CD14-positive monocyte (primary cell): ENCODE data around the gene MUC6. TPM values are rescaled to one million over a fixed set of nuclear protein-coding genes. Genes with fewer than 3 reads are reported as not detected.

Experiments
- DNase-seq, 3 donors: peaks; one replicate each; pipeline ENCODE4 v3.0.0-alpha.2; 2011 to 2022
- H2AFZ ChIP-seq: 2 replicates; pipeline ENCODE4 v1.6.0; 2012; ENCODE audit warnings: mild to moderate bottlenecking, low read depth, low read length, inconsistent platforms; ENCODE audit not compliant: insufficient read depth, poor library complexity, severe bottlenecking
- H3K27ac ChIP-seq, 2 donors: 1 replicate in 1 of 2; 2 replicates in 1 of 2; pipeline ENCODE4 v1.5.1; 2012 to 2013; ENCODE audit warnings: low read length in 2 of 2, control low read depth in 1 of 2, inconsistent platforms in 1 of 2, low read depth in 1 of 2, mild to moderate bottlenecking in 1 of 2
- H3K27me3 ChIP-seq, 2 donors: one replicate each; pipeline versions ENCODE4 v1.6.0 to v1.6.1; 2011 to 2013; ENCODE audit warnings: low read length in 2 of 2; ENCODE audit not compliant: control insufficient read depth in 2 of 2, insufficient read depth in 2 of 2
- H3K36me3 ChIP-seq, 2 donors: replicated peaks in 1 of 2; 1 replicate in 1 of 2; 2 replicates in 1 of 2; pipeline versions ENCODE4 v1.5.1 to v1.6.1; 2012 to 2013; ENCODE audit warnings: low read length in 2 of 2, control low read depth in 1 of 2, inconsistent platforms in 1 of 2, mild to moderate bottlenecking in 1 of 2; ENCODE audit not compliant: insufficient read depth in 2 of 2, control insufficient read depth in 1 of 2
- H3K4me1 ChIP-seq, 2 donors: 1 replicate in 1 of 2; 2 replicates in 1 of 2; pipeline versions ENCODE4 v1.5.1 to v1.6.1; 2012 to 2013; ENCODE audit warnings: low read length in 2 of 2, control low read depth in 1 of 2, inconsistent platforms in 1 of 2, mild to moderate bottlenecking in 1 of 2, moderate library complexity in 1 of 2; ENCODE audit not compliant: insufficient read depth in 2 of 2, control insufficient read depth in 1 of 2
- H3K4me2 ChIP-seq: replicated peaks from 2 replicates; pipeline ENCODE3; 2012; ENCODE audit warnings: low read length, moderate library complexity, mild to moderate bottlenecking; ENCODE audit not compliant: poor library complexity, severe bottlenecking; ENCODE audit errors: extremely low read depth
- H3K4me3 ChIP-seq, 3 experiments: fragments of 200-600 bp in 1 of 3; sonication (generic) in 1 of 3; replicated peaks in 1 of 3; 1 replicate in 2 of 3; 2 replicates in 1 of 3; pipeline ENCODE4 v1.5.1; 2011 to 2013; ENCODE audit warnings: low read length in 3 of 3, mild to moderate bottlenecking in 3 of 3, control low read depth in 2 of 3, low read depth in 2 of 3, inconsistent platforms in 1 of 3, moderate library complexity in 1 of 3
- H3K79me2 ChIP-seq: 2 replicates; pipeline ENCODE4 v1.6.0; 2012; ENCODE audit warnings: mild to moderate bottlenecking, control low read depth, inconsistent platforms, low read length, moderate library complexity; ENCODE audit not compliant: insufficient read depth
- H3K9ac ChIP-seq: 2 replicates; pipeline ENCODE4 v1.6.0; 2017; ENCODE audit warnings: low read length, mild to moderate bottlenecking; ENCODE audit not compliant: insufficient read depth, poor library complexity, severe bottlenecking
- H3K9me3 ChIP-seq, 2 donors: replicated peaks in 1 of 2; 1 replicate in 1 of 2; 2 replicates in 1 of 2; pipeline versions ENCODE4 v1.5.1 to v1.6.1; 2012 to 2013; ENCODE audit warnings: low read length in 2 of 2, control low read depth in 1 of 2; ENCODE audit not compliant: control insufficient read depth in 1 of 2, insufficient read depth in 1 of 2
- H4K20me1 ChIP-seq: 2 replicates; pipeline ENCODE4 v1.6.0; 2012; ENCODE audit warnings: mild to moderate bottlenecking, low read length, control low read depth, moderate library complexity; ENCODE audit not compliant: insufficient read depth
- H3K27ac Mint-ChIP-seq, 7 donors: one replicate each; pipeline ENCODE4 v1.8.0; 2020; ENCODE audit warnings: mild to moderate bottlenecking in 7 of 7, mixed read lengths in 7 of 7, moderate library complexity in 6 of 7, inconsistent platforms in 2 of 7
- H3K27me3 Mint-ChIP-seq, 3 donors: one replicate each; pipeline ENCODE4 v1.8.0; 2021 to 2022; ENCODE audit warnings: low read depth in 3 of 3, mild to moderate bottlenecking in 3 of 3, mixed read lengths in 3 of 3, moderate library complexity in 3 of 3, inconsistent platforms in 1 of 3
- H3K36me3 Mint-ChIP-seq, 2 donors: one replicate each; pipeline ENCODE4 v1.8.0; 2020; ENCODE audit warnings: mixed read lengths in 2 of 2, inconsistent platforms in 1 of 2, mild to moderate bottlenecking in 1 of 2
- H3K4me1 Mint-ChIP-seq: one replicate; pipeline ENCODE4 v1.8.0; 2020; ENCODE audit warnings: mild to moderate bottlenecking, mixed read lengths
- H3K4me3 Mint-ChIP-seq, 2 donors: one replicate each; pipeline ENCODE4 v1.8.0; 2020; ENCODE audit warnings: mild to moderate bottlenecking in 2 of 2, mixed read lengths in 2 of 2, moderate library complexity in 1 of 2
- H3K9me3 Mint-ChIP-seq, 7 donors: one replicate each; pipeline ENCODE4 v1.8.0; 2020 to 2022; ENCODE audit warnings: mixed read lengths in 7 of 7, mild to moderate bottlenecking in 6 of 7, moderate library complexity in 6 of 7, inconsistent platforms in 2 of 7
- CTCF ChIP-seq: fragments of 200-600 bp; IDR thresholded peaks from one replicate; pipeline ENCODE4 v1.8.0; 2022; ENCODE audit warnings: antibody characterized with exemption, mild to moderate bottlenecking
- WGBS: methylation state at CpG from one replicate; pipeline ENCODE4 v1.1.5; 2013; ENCODE audit warnings: missing lambda C conversion rate; ENCODE audit not compliant: insufficient coverage; 5-methylcytosine and 5-hydroxymethylcytosine counted together
- intact Hi-C, 2 donors: fragments of 100-400 bp; cut with micrococcal nuclease; formaldehyde crosslinking; loops; one replicate each; pipeline versions ENCODE4 v1.15.0 to v1.15.1; 2023
- polyA plus RNA-seq, 3 donors: library from polyadenylated mRNA; depleted of rRNA in 1 of 3; unstranded in 2 of 3; stranded (reverse) in 1 of 3; fragments of 300-500 nt in 2 of 3; fragments of >200 nt in 1 of 3; fragmentation: Illumina TruSeq in 2 of 3; gene quantifications; 1 replicate in 2 of 3; 2 replicates in 1 of 3; pipeline ENCODE4 v1.2.3, GENCODE V29; 2012 to 2021

MUC6 gene
- polyA plus RNA-seq, 3 donors: not detected

DNA sequence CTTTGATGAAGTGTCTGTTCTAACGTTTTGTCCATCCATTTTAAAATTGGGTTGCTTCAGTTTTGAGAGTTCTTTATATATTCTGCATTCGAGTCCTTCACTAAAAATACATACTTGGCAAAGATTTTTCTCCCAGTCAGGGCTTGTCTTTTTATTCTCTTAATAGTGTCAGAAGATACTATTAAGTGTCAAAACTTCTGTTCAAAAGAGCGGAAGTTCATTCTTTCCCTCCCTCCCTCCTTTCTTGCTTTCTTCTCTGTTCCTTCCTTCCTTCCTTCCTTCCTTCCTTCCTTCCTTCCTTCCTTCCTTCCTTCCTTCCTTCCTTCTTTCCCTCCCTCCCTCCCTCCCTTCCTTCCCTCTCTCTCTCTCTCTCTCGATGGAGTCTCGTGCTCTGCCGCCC, 7.6 kb upstream of the MUC6 start:
- H3K4me2 ChIP-seq: no peak overlapping the region
- H4K20me1 ChIP-seq: no peaks in the 10 kb centered on the region
- no peak overlapping the region for H3K4me3 ChIP-seq
- intact Hi-C loops: no loop called here
- no peak overlapping the region for H3K27ac ChIP-seq
- H3K79me2 ChIP-seq: no peaks in the 10 kb centered on the region
- H3K9ac ChIP-seq: no peak overlapping the region
- Mint-ChIP-seq H3K27me3 (peaks cover 18 to 27% (median 20%) of the 10 kb centered on the region in 3 donors), H3K4me3 (no peak overlapping the region), H3K9me3 (peaks cover 0 to 4% (median 0%) of the 10 kb centered on the region in 7 donors), H3K4me1 (peaks cover 5% of the 10 kb centered on the region), H3K27ac (no peak overlapping the region), H3K36me3 (no peaks in the 10 kb centered on the region)
- DNase-seq: no peak
- no peak for TF ChIP-seq CTCF
- H3K27me3 ChIP-seq: peaks cover 0 to 6% of the 10 kb centered on the region in 2 donors
- no peak overlapping the region for H2AFZ ChIP-seq
- no peaks in the 10 kb centered on the region for H3K9me3 ChIP-seq
- no peaks in the 10 kb centered on the region for H3K4me1 ChIP-seq
- WGBS: 40% methylated on average over 2 of the region's 6 CpGs
- no peaks in the 10 kb centered on the region for H3K36me3 ChIP-seq

DNA sequence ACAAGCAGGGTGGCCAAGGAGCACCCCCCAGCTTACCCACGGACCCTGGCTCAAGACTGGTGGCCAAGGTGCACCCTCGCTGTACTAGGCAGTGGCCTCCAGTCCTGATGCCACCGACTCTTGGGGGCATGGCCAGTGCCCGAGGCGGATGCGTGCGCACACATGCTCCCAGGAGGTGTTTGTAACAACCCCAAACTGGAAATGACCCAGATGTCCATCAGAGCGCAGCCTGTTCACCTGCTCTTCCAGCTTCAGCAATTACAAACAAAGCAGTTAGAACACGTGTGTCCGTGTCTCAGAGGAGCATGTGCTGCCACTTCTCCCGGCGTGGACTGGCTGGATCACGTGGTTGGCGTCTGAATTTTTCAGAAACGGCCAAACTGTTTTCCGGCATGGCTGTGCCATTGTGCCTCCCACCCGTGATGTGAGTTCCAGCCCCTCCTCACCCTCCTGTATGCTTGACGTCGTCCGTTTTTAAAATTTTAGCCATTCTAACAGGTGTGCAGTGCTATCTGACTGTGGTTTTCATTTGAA, 7.1 kb upstream of the MUC6 start:
- H4K20me1 ChIP-seq: no peaks in the 10 kb centered on the region
- Mint-ChIP-seq H3K27me3 (peaks cover 17 to 22% (median 18%) of the 10 kb centered on the region in 3 donors), H3K36me3 (no peaks in the 10 kb centered on the region), H3K27ac (peak overlapping the region in 1 of 7 donors; percentile 66), H3K9me3 (peaks cover 0 to 4% (median 0%) of the 10 kb centered on the region in 7 donors), H3K4me1 (peaks cover 4% of the 10 kb centered on the region), H3K4me3 (no peak overlapping the region)
- H3K4me1 ChIP-seq: no peaks in the 10 kb centered on the region
- intact Hi-C loops: no loop called here
- no peak for DNase-seq
- no peak for TF ChIP-seq CTCF
- no peak overlapping the region for H2AFZ ChIP-seq
- peaks cover 0 to 4% of the 10 kb centered on the region in 2 donors for H3K27me3 ChIP-seq
- no peak overlapping the region for H3K4me2 ChIP-seq
- 94% methylated on average over 18 of the region's 20 CpGs for WGBS
- H3K27ac ChIP-seq: no peak overlapping the region
- no peaks in the 10 kb centered on the region for H3K36me3 ChIP-seq
- no peaks in the 10 kb centered on the region for H3K79me2 ChIP-seq
- H3K9me3 ChIP-seq: no peaks in the 10 kb centered on the region
- no peak overlapping the region for H3K9ac ChIP-seq
- no peak overlapping the region for H3K4me3 ChIP-seq
